NCI-H146 treated with DMSO at 0.1 percent for 48 hours (cell line): ENCODE data around the gene MRRF.

Source experiments
- DNase-seq: peaks from one replicate; lab custom pipeline; 2025; ENCODE audit not compliant: unreplicated experiment; lab: John Stamatoyannopoulos, UW

MRRF gene

GRCh38 chr9:122331523-122331927 is 66.8 kb downstream of the MRRF start:
- no peak for DNase-seq

GRCh38 chr9:122332083-122332482 is 67.4 kb downstream of the MRRF start:
- no peak for DNase-seq

DNA sequence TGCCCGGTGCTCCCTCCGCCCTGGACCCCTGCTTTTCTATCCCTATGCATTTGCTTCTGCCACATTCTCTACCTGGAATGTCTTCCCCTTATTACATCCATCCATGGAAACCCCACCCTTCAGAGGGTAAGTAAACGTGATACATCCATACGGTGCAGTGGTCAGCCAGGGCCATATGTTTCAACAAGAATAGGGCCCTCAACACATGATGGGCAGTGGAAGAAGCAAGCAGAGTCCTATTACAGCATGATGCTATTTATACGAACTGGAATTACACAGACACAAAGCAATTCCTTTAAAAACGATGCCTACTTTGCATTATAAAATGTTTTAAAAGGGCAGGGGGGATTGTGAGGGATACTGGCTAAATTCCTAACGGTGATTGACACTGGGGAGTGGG is 68.0 kb downstream of the MRRF start:
- DNase-seq, result no peak

DNA sequence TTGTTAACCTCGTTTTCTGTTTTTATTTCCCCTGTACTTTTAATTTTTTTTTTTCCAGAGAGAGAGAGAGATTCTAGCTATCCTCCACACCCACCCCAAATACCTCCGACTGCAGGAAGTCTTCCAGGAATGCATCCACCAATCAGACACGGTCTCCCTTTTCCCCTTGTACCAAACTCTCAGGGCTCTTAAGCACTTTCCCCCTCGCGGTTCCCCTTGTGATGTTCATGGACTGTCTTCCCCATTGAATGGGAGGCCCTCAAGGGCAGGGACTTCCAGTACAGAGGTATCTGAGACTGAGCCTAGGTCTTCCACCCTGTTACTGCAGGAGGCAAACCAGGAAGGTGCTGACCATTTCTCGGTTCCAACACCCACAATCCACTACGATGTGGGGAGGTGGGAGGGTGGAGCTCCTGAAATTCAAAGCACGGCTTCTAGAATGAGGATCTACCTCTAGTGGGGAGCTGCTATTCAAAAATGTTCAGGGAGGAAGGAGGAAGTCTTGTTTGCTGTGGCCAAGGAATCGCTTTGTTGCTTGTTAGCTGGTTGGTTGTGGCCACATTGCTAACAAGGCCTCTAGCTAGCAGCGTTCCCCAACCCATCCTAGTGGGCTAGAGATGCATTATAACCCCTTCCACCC is 68.6 kb downstream of the MRRF start:
- DNase-seq, result no peak

DNA sequence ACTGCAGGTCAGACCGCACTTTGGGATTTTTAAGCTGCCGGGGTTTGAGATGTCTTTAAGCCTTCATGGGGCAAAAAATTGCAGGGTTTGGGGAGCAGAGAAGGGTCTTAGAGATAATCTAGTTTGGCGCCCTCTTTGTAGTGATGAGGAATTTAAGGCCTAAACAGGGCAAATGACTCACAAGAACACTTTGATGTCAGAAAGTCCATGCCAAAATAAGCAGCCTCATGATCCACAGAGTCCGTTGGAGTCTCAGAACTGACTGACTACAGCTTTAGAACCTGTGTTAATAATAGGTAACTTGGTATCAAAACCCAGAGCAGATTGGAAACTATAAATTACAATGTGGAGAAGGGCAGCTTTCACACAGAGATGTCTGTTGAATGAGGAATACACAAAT is 70.2 kb downstream of the MRRF start:
- no peak for DNase-seq

DNA sequence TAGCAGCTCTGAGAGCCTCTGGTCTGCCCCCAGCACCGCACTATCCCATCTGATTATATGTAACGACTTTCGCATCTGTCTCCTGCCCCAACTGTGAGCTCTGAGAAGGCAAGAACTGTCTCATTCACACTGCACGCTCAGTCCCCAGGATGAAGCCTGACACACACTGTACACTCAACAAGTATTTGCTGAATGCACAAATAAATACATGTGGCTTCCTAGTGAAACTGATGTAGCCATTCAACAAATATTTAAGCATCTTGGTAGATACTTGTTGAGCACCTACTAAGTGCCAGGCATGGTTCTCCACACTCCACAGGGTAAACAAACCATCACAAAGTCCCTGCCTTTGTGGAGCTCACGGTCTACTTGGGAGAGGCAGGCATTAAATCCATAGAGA is 71.5 kb downstream of the MRRF start:
- no peak for DNase-seq

- DNase-seq, result no peak
These were observed 72.3 kb downstream of the MRRF start for GRCh38 chr9:122336866-122337555.

GRCh38 chr9:122337556-122337929 is 72.9 kb downstream of the MRRF start:
- no peak for DNase-seq

- no peak for DNase-seq
These were observed 73.9 kb downstream of the MRRF start for GRCh38 chr9:122338536-122338935.

GRCh38 chr9:122338994-122339393 is 74.3 kb downstream of the MRRF start:
- DNase-seq, result no peak

DNA sequence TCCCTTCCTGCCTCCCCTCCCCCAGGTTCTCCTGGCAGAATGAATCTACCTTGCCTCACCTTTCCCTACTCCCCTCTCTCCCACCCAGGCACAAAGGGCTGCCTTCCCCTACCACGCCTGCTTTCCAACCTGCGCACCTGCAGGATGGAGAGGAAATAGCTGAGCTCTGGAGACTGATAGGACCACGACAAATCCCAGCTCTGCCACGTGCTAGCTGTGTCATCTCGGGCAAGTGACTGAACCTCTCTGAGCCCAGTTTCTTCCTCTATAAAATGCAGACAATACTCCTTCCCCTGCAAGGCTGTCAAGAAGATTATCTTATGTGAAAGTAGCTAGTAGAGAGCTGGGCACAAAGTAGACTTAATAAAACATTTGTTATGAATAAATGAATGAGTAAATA is 74.9 kb downstream of the MRRF start:
- DNase-seq, result no peak

DNA sequence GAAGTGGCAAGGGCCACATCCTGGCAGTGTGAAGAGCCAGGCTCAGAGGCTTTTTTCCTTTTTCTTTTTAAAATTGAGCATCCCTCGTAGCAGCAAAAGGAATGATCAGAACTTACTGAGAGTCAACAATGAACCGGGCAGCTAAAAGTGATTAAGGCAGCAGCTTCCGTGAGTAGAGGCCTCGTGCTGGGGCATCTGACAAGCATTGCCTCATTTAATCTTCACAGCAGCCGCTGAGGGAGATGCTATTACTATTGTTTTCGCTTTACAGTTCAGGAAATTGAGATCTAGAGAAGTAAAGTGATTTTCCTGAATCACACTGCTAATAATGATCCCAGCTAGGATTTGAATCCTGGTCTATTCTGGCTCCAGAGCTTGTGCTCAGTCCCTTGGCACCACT is 75.5 kb downstream of the MRRF start:
- no peak for DNase-seq

GRCh38 chr9:122342323-122343050 is 77.8 kb downstream of the MRRF start:
- no peak for DNase-seq

DNA sequence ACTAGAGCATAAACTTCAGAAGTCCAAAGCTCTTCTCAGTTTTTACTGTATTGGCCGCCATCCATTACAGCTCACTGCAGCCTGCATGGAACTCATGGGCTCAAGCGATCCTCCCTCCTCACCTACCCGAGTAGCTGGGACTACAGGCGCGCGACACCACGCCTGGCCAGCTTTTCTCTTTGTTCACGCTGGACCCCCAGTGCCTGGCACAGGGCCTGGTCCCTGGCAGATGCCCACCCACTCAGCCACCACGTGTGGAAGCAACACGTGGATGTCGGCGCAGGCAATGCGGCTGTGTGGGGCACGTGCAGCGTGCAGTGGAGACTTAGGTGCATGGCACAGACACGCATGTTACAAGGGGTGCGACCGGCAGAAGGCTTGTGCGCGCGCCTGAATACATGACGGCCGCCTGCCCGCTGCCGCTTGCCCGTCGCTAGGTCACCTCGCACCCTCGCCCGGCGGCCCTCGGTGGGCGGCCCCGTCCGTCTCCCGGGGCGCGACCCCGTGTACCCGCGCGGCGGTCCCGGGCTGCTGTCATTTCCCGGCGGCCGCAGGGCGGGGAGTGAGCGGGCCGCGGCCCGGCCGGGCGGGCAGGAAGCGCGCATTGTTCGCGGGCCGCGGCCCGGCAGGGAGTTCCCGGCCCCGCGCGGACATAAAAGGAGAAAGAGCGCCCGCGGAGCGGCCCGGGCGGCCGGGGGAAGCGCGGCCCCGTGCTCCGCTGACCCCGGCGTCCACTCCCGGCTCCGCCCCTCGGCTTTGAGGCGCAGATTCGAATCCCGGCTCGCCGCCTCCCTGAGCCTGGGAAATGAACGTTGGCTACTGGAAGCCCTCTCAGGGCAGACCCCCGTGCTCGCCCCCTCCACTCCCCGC is 82.0 kb downstream of the MRRF start:
- DNase-seq, result no peak

DNA sequence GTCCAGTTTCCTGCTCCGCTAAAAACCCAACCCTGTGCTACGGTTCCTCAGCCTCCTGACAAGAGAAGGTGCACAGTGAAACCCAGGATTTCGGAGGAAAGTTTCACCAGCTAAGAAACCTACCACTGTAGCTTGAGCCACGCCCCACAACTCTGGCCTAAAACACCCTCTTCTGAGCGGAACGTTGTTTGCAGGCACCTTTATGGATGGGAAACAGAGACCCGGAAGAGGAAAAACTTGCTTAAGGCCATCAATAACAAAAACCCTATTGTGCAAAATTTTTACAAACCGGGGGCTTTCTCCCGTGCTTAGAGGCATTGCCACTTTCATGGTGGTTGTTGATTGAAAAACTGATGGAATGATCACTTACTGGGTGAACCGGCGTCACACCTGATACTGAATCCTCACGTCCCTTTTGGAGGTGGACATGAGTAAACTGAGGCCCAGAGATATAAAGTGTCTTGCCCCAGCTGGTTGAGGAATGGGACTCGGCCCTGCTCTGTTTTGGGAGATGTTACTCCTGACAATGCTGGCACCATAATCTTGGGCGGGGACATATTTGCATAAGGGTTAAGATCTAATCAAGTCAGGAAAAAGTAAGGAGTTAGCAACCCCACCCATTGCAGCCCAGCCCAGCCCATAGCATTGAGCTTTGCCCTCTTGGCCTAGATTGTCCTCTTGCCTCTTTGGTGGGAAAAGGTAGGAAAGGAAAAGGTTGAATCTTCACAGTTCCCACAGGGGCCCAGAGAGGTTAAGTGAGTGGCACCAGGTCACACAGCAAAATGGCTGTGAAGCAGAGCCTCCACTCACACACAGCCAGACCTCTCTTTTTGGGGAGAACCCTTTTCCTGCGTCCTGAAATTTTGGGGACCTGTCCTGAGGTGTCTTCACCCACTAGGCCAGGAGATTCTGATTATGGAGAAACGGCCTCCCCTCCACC is 82.9 kb downstream of the MRRF start:
- no peak for DNase-seq

GRCh38 chr9:122348288-122348777 is 83.7 kb downstream of the MRRF start:
- no peak for DNase-seq

DNA sequence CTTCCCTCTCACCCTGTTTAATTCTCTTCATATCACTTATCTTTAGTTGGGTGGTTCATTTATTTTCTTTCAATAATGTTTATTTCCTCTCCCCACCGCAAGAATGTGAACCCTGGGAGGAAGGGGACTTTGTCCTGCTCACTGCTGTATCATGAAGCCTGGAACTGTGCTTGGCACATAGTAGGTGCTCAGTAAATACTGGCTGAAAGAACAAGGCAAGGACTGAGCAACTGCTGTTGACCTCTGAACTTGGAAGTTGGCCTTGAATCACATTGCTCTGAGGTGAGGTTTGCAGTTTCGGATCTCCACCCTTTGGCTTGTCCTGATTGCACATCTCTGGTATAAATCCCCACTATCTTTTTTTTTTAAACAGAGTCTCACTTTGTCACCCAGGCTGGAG is 84.1 kb downstream of the MRRF start:
- no peak for DNase-seq

GRCh38 chr9:122349201-122349600 is 84.5 kb downstream of the MRRF start:
- DNase-seq, result no peak

DNA sequence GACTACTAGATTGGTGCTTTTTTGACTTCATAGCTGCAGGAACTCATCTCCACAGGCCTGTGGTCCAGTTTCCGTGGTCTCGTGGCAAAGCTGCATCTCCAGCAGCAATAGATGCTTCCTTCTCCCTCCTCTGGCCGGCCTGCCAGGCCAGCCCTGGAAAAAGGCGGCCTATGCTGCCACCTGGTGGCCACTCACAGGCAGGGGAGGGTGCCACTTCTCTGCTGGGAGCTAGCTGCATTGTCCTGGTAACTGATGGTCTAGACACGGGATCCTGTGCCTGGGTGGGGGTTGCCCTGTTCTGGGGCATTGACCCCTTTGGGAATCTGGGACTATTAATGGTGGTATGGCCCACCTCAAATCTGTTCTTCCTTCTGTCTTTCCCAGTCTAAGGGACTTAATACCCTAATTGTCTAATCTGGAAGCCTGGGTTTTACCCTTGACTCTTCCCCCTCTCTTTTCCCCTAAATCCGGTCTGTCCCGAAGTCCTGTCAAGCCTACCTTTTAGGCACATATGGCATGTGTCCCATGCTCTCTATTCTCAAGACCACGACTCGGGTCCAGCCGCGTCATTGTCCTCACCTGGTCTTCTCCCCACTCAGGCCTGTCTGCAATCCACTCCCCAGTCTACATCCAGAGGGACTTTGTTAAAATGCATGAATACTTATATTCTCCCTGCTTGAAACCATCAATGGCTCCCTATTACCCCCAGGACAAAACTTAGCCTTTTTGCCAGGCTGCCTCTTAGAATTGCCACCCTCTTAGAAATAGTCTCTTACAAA is 86.1 kb downstream of the MRRF start:
- peak; percentile 20 for DNase-seq
